GM21367 (cell line): Measurements from ENCODE around the gene PLK3.

Source experiments
- ATAC-seq: cut with Tn5 transposase; IDR thresholded peaks from one replicate; pipeline ENCODE4 v1.9.1; 2021; ENCODE audit not compliant: unreplicated experiment

The PLK3 gene

GRCh38 chr1:44853201-44853600, 53.0 kb downstream of the PLK3 start:
- no peak for ATAC-seq

DNA sequence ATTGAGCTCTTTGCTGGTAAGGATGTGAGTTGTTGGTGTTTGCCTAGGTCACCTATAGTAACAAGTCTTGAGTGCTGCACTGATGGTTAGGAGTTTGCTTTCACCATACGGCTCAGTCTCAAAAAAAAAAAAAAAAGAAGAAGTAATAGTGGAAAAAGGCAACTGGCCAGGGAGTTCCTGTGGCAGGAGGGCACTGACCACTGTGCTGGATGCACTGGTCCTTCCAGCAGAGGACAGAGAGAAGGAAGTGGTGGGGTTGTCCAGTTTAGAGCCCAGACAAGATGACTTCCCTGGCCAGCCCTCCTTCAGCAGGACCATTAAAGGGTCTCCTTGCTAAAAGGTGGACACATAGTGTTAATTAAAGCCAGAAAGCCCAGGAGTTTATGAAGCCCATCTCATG, 54.8 kb downstream of the PLK3 start:
- ATAC-seq = no peak
